ENCODE results near the gene REM2.
"Not testable (repeated sequence)": the region's sequence is repeated elsewhere in the genome, so short reads cannot be mapped to it uniquely, and the experiment has no call there.

REM2 gene

GRCh38 chr14:22910916-22911315 lies 27.9 kb downstream of the REM2 start:
- no peaks in the 10 kb centered on the region for H3K79me1 ChIP-seq (ENCODE audit: low read length)
- no peak for DNase-seq
- peaks cover 2% of the 10 kb centered on the region for H3K9me3 ChIP-seq (ENCODE audit: insufficient read depth, low read depth, low read length)
- no CpG with 5 or more reads among the region's 5 CpGs for WGBS (ENCODE audit: extremely low coverage, insufficient coverage, insufficient read length)
- no peak overlapping the region for H3K18ac ChIP-seq (ENCODE audit: low read length)
- H3K4me2 ChIP-seq (ENCODE audit: low read length): no peak overlapping the region
- H3K4me1 ChIP-seq (ENCODE audit: control insufficient read depth in 1 of 2, insufficient read depth in 2 of 2, low read length in 2 of 2): no peaks in the 10 kb centered on the region
- no peak overlapping the region for H2AFZ ChIP-seq (ENCODE audit: insufficient read depth, low read length, poor library complexity)
- H3K27ac ChIP-seq (ENCODE audit: low read depth, low read length): no peak overlapping the region
- no peak overlapping the region for H2BK5ac ChIP-seq (ENCODE audit: low read depth, low read length, poor library complexity)
- H3K79me2 ChIP-seq (ENCODE audit: control insufficient read depth, insufficient read depth, low read length, poor library complexity): no peaks in the 10 kb centered on the region
- no peak overlapping the region for H2AK5ac ChIP-seq (ENCODE audit: low read length)
- no peak overlapping the region for H3K23ac ChIP-seq (ENCODE audit: low read length)
- no peak overlapping the region for H3K4ac ChIP-seq (ENCODE audit: low read depth, low read length)
- peaks cover 29 to 33% of the 10 kb centered on the region in 2 experiments for H3K36me3 ChIP-seq (ENCODE audit: control insufficient read depth in 1 of 2, insufficient read depth in 2 of 2, low read length in 2 of 2)
- H4K8ac ChIP-seq (ENCODE audit: low read depth, low read length): no peak overlapping the region
- H3K4me3 ChIP-seq (ENCODE audit: low read depth, low read length): no peak overlapping the region
- H3K14ac ChIP-seq (ENCODE audit: low read length): no peak overlapping the region
- no peak overlapping the region for H3K9ac ChIP-seq (ENCODE audit: low read length)
- H4K12ac ChIP-seq (ENCODE audit: low read depth, low read length): no peak overlapping the region
- H3K27me3 ChIP-seq (ENCODE audit: insufficient read depth, low read length): no peaks in the 10 kb centered on the region
- H2BK120ac ChIP-seq (ENCODE audit: insufficient read depth, low read length, poor library complexity): no peak overlapping the region
- H4K91ac ChIP-seq (ENCODE audit: low read depth, low read length): no peak overlapping the region
- H2BK12ac ChIP-seq (ENCODE audit: low read length): no peak overlapping the region

- H3K18ac ChIP-seq (ENCODE audit: low read length); H3K79me2 ChIP-seq (ENCODE audit: control insufficient read depth, insufficient read depth, low read length, poor library complexity); H3K9me3 ChIP-seq (ENCODE audit: insufficient read depth, low read depth, low read length); H3K27me3 ChIP-seq (ENCODE audit: insufficient read depth, low read length); H3K4me1 ChIP-seq (ENCODE audit: control insufficient read depth in 1 of 2, insufficient read depth in 2 of 2, low read length in 2 of 2); H3K23ac ChIP-seq (ENCODE audit: low read length); H2AFZ ChIP-seq (ENCODE audit: insufficient read depth, low read length, poor library complexity); H3K4me2 ChIP-seq (ENCODE audit: low read length); H3K14ac ChIP-seq (ENCODE audit: low read length); H3K4ac ChIP-seq (ENCODE audit: low read depth, low read length); DNase-seq; H4K12ac ChIP-seq (ENCODE audit: low read depth, low read length); H4K8ac ChIP-seq (ENCODE audit: low read depth, low read length); H3K4me3 ChIP-seq (ENCODE audit: low read depth, low read length); H3K36me3 ChIP-seq (ENCODE audit: control insufficient read depth in 1 of 2, insufficient read depth in 2 of 2, low read length in 2 of 2); H3K79me1 ChIP-seq (ENCODE audit: low read length); H2BK12ac ChIP-seq (ENCODE audit: low read length); H4K91ac ChIP-seq (ENCODE audit: low read depth, low read length); H2BK120ac ChIP-seq (ENCODE audit: insufficient read depth, low read length, poor library complexity); H3K9ac ChIP-seq (ENCODE audit: low read length); H2AK5ac ChIP-seq (ENCODE audit: low read length); H3K27ac ChIP-seq (ENCODE audit: low read depth, low read length); H2BK5ac ChIP-seq (ENCODE audit: low read depth, low read length, poor library complexity): not testable (repeated sequence)
- WGBS (ENCODE audit: extremely low coverage, insufficient coverage, insufficient read length): no CpG with 5 or more reads among the region's 4 CpGs
These were observed 31.8 kb downstream of the REM2 start for GRCh38 chr14:22914836-22915235.

DNA sequence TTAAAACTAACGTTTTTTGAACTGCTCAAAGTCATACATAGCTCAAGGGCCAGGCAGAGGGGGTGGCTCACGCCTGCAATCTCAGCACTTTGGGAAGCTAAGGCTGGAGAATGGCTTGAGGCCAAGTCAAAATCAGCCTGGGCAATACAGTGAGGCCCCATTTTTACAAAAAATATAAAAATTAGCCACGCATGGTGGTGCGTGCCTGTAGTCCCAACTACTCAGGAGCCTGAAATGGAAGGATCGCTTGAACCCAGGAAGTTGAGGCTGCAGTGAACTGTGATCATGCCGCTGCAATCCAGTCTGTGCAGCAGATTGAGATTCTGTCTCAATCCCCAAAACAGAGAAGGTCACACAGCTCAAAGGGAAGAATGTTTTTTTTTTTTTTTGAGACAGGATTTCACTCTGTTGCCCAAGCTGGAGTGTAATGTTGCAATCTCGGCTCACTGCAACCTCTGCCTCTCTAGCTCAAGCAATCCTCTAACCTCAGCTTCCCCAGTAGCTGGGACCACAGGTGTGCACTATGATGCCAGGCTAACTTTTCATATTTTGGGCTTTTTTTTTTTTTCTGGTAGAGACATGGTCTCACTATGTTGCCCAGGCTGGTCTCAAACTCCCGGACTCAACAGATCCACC lies 33.0 kb downstream of the REM2 start:
- Histone ChIP-seq H2BK12ac (ENCODE audit: low read length) (no peak overlapping the region), H3K27me3 (ENCODE audit: insufficient read depth, low read length) (no peaks in the 10 kb centered on the region), H2BK5ac (ENCODE audit: low read depth, low read length, poor library complexity) (no peak overlapping the region), H3K79me2 (ENCODE audit: control insufficient read depth, insufficient read depth, low read length, poor library complexity) (peaks cover 4% of the 10 kb centered on the region), H2BK120ac (ENCODE audit: insufficient read depth, low read length, poor library complexity) (no peak overlapping the region), H3K18ac (ENCODE audit: low read length) (no peak overlapping the region), H3K23ac (ENCODE audit: low read length) (no peak overlapping the region), H3K9ac (ENCODE audit: low read length) (no peak overlapping the region), H3K4me2 (ENCODE audit: low read length) (no peak overlapping the region), H2AK5ac (ENCODE audit: low read length) (no peak overlapping the region), H3K14ac (ENCODE audit: low read length) (no peak overlapping the region), H4K8ac (ENCODE audit: low read depth, low read length) (no peak overlapping the region), H3K36me3 (ENCODE audit: control insufficient read depth in 1 of 2, insufficient read depth in 2 of 2, low read length in 2 of 2) (peaks cover 10 to 13% of the 10 kb centered on the region in 2 experiments), H4K12ac (ENCODE audit: low read depth, low read length) (no peak overlapping the region), H3K79me1 (ENCODE audit: low read length) (peaks cover 9% of the 10 kb centered on the region), H3K4ac (ENCODE audit: low read depth, low read length) (peak overlapping the region; percentile 21), H4K91ac (ENCODE audit: low read depth, low read length) (no peak overlapping the region), H3K27ac (ENCODE audit: low read depth, low read length) (no peak overlapping the region), H3K4me3 (ENCODE audit: low read depth, low read length) (no peak overlapping the region), H2AFZ (ENCODE audit: insufficient read depth, low read length, poor library complexity) (no peak overlapping the region), H3K9me3 (ENCODE audit: insufficient read depth, low read depth, low read length) (no peaks in the 10 kb centered on the region), H3K4me1 (ENCODE audit: control insufficient read depth in 1 of 2, insufficient read depth in 2 of 2, low read length in 2 of 2) (peaks cover 4 to 8% of the 10 kb centered on the region in 2 experiments)
- DNase-seq: peak in 1 of 2 donors; percentile 36
- no CpG with 5 or more reads among the region's 8 CpGs for WGBS (ENCODE audit: extremely low coverage, insufficient coverage, insufficient read length)

DNA sequence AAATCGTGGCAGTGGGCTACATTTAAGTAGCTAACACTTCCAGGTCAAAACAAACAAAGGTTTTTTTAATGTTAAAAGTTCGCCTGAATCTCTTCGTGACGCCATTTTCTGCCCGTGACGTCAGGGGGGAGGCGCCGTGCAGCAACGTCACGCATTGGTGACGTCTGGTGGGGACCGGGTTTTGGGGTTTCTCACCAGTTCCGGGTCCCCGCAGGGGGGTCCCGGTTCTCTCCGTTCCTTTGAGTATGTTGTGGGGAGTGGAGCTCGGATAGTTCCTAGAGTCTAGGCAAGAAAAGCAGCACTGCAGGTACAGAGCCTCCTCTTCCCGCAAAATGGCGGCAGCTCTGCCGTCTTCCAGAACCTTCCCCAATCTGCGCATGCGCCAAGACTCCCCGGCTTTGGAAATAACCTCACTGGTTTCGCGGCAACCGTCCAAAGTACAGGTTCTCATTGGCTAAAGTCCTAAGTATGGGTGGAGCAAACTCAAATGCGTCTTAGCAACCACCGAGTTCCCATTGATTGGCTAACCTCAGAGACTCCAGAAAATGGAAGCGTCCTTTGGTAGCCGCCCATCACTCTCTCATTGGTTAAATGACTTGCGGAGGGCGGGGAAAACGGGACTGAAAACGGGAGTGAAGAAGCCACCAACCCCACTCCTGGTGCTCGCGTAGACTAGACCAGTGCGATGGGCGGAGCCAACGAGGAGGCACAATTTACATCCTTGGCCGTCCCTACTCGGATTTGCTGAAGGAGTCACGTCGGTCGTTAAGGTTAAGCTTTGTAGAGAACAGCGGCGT lies 36.0 kb downstream of the REM2 start, which contains the start of gene RBM23:
TSS of gene RBM23 (minus strand) at position 346 of the 797 bp plus-strand sequence.
- H3K23ac ChIP-seq (ENCODE audit: low read length): no peak within 1 kb of the TSS
- no CpG with 5 or more reads among the region's 46 CpGs for WGBS (ENCODE audit: extremely low coverage, insufficient coverage, insufficient read length)
- H2BK5ac ChIP-seq (ENCODE audit: low read depth, low read length, poor library complexity): peak within 1 kb of the TSS; percentile 96
- no peaks in the 10 kb centered on the region for H3K27me3 ChIP-seq (ENCODE audit: insufficient read depth, low read length)
- H3K79me1 ChIP-seq (ENCODE audit: low read length): peaks cover 9% of the 10 kb centered on the region
- peak within 1 kb of the TSS; percentile 98 for H4K8ac ChIP-seq (ENCODE audit: low read depth, low read length)
- H3K4me1 ChIP-seq (ENCODE audit: control insufficient read depth in 1 of 2, insufficient read depth in 2 of 2, low read length in 2 of 2): peaks cover 7 to 13% of the 10 kb centered on the region in 2 experiments
- H2AFZ ChIP-seq (ENCODE audit: insufficient read depth, low read length, poor library complexity): peak within 1 kb of the TSS; percentile 69
- H3K14ac ChIP-seq (ENCODE audit: low read length): peak within 1 kb of the TSS; percentile 71
- H3K9me3 ChIP-seq (ENCODE audit: insufficient read depth, low read depth, low read length): no peaks in the 10 kb centered on the region
- H4K12ac ChIP-seq (ENCODE audit: low read depth, low read length): peak within 1 kb of the TSS; percentile 95
- H2AK5ac ChIP-seq (ENCODE audit: low read length): peak within 1 kb of the TSS; percentile 13
- peak within 1 kb of the TSS; percentile 95 for H3K18ac ChIP-seq (ENCODE audit: low read length)
- H3K27ac ChIP-seq (ENCODE audit: low read depth, low read length): peak within 1 kb of the TSS; percentile 88
- no peak within 1 kb of the TSS for H2BK12ac ChIP-seq (ENCODE audit: low read length)
- peak within 1 kb of the TSS; percentile 81 for H2BK120ac ChIP-seq (ENCODE audit: insufficient read depth, low read length, poor library complexity)
- H3K79me2 ChIP-seq (ENCODE audit: control insufficient read depth, insufficient read depth, low read length, poor library complexity): peaks cover 4% of the 10 kb centered on the region
- peak within 1 kb of the TSS; percentile 78 for H3K4ac ChIP-seq (ENCODE audit: low read depth, low read length)
- peak; percentile 100 for DNase-seq
- H4K91ac ChIP-seq (ENCODE audit: low read depth, low read length): peak within 1 kb of the TSS; percentile 95
- H3K4me2 ChIP-seq (ENCODE audit: low read length): peak within 1 kb of the TSS; percentile 68
- peak within 1 kb of the TSS; percentile 46 for H3K9ac ChIP-seq (ENCODE audit: low read length)
- H3K4me3 ChIP-seq (ENCODE audit: low read depth, low read length): peak within 1 kb of the TSS; percentile 73
- H3K36me3 ChIP-seq (ENCODE audit: control insufficient read depth in 1 of 2, insufficient read depth in 2 of 2, low read length in 2 of 2): peaks cover 16 to 29% of the 10 kb centered on the region in 2 experiments
